CD1c-positive myeloid dendritic cell (primary cell): ENCODE measurements around the gene NCLN.
"Not testable (repeated sequence)": the region's sequence is repeated elsewhere in the genome, so short reads cannot be mapped to it uniquely, and the experiment has no call there.

ENCODE experiments used
- DNase-seq: peaks from one replicate; pipeline ENCODE4 v3.0.0-alpha.2; 2016; ENCODE audit errors: extremely low spot score

NCLN gene

DNA sequence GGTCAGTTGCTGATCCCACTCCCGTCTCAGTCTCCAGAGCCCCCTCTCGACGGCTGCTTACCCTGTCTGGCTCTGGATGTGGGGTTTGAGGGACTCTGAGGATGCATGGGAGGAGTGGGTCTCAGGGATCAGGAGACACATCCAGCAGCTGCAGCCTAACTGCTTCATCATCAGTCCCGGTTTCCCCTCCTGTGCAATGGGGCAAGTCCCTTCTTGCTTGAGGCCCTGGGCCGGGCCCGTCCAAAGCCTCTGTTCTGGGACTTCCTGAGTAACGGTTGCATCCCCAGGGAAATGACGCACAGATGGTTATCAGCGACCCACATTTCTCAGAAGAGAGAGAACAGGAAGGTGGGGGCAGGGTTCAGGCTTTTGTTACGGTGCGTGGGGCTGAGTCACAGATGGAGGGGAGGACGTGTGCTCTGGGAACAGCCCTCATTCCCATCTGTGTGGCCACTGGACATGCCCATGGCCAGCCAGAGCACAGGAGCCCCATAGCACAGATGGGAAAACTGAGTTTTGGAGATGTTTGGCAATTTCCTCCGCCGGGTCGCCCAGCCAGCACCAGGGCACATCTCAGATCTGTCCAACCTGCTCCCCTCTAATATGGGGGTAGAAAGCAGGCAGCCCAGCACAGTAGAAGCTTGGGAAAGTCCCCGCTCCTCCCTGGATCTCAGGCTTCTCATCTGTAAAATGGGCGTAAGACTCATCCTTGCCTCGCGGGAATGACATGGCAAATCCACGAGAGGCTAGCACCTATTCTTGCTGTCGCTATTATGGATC is 30.6 kb upstream of the NCLN start:
- peak; percentile 92 for DNase-seq

DNA sequence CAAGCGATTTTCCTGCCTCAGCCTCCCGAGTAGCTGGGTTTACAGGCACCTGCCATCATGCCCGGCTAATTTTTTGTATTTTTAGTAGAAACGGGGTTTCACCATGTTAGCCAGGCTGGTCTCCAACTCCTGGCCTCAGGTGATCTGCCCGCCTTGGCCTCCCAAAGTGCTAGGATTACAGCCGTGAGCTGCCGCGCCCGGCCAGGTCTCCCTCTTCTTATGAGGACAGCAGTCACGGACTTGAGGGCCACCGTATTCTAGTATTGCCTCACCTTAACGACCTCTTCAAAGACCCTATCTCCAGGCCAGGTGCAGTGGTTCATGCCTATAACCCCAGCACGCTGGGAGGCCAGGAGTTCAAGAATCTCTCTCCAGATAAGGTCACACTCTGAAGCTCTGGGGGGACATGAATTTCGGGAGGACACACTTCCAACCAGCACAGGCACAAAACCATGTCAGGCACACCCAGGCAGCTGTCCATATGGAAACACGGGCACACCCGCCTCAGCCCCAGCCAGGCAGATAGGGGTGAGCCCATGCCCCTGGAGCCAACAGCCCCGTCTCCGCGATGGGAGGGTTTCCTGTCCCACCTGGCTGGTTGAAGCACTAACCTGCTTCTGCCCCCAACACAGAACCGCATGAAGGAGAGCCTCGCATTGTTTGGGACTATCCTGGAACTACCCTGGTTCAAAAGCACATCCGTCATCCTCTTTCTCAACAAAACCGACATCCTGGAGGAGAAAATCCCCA is 28.5 kb upstream of the NCLN start:
- DNase-seq = no peak

GRCh38 chr19:3159565-3159964 is 26.2 kb upstream of the NCLN start:
- no peak for DNase-seq

- DNase-seq = no peak
Observed at GRCh38 chr19:3160219-3160618, 25.5 kb upstream of the NCLN start.

DNA sequence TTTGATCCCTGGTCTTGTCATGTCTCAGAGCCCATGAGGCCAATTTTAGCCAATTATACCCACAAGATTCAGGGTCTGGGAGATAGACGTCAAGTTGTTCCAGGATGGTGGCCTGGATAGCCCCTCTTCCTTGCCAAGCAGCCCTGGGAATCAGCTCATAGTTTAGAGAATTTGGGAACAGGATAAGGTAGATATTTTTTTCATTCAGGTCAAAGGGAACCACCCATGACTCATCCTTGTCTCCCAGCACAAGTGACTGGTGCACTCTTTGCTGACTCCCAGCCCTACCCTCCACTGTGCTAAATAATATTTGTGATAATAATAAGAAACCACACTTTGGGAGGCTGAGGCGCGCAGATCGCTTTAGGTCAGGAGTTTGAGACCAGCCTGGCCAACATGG is 24.3 kb upstream of the NCLN start:
- no peak for DNase-seq

GRCh38 chr19:3162418-3163229 is 23.1 kb upstream of the NCLN start:
- DNase-seq = peak; percentile 62

DNA sequence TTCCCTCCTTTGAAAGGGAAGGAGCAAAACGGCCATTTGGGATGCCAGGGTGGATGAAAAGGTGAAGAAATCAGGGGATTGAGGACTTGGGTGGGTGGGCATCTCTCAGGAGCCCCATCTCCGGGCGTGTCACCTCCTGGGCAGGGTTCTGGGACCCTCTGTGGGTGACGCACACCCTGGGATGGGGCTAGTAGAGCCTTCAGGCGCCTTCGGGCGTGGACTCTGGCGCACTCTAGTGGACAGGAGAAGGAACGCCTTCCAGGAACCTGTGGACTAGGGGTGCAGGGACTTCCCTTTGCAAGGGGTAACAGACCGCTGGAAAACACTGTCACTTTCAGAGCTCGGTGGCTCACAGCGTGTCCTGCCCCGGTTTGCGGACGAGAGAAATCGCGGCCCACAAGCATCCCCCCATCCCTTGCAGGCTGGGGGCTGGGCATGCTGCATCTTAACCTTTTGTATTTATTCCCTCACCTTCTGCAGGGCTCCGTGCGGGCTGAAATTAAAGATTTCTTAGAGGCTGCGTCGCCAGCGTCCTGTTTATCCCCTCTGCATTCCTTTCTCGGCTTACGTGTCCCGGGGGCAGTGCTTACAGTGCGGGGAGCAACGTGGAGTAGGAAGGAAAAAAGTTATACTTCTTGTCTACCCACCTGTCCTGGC is 22.4 kb upstream of the NCLN start:
- peak; percentile 77 for DNase-seq

DNA sequence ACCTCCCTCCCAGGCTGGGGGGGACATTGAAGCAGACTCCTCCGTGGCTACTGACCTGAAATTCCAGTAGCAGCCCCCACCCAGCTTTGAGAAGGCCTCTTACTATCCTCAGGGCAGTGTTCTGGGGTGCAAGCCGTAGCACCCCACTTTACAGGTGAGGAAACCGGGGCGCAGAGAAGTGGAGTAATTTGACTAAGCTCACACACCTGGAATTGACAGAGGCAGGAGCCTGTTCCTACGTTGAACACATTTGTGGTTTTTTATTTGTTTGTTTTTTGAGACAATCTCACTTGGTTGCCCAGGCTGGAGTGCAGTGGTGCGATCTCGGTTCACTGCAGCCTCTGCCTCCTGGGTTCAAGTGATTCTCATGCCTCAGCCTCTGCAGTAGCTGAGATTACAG is 21.8 kb upstream of the NCLN start:
- DNase-seq = no peak

DNA sequence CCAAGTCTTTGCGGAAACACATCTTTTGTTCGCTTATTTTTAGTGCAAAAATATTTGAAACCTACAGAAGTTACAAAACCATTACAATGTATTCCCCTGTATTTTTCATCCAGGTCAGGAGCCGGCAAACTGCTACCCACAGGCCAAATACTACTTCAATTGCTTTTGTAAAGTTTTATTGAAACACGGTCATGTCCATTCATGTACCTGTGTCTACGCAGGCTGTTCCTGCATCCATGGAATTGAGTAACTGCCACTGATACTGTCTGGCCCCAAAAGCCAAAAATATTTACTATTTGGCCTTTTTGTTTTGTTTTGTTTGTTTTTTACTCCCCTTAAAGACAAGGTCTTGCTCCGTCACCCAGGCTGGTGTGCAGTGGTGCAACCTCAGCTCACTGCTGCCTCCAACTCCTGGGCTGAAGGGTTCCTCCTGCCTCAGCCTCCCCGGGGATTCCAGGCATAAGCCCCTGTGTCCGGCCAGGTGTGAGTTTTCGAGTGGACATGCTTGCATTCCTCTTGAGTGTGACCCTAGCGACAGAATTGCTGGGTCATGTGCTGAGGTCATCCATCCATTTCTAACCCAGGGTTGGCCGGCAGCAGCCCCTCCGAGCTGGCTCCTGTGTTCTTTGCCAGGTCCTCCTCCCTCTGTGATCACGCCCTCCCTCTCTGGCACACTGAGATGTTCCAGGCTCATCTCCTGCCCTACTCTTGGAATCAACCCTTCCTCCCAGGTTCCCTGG is 18.0 kb upstream of the NCLN start:
- no peak for DNase-seq

GRCh38 chr19:3171894-3172672 is 13.6 kb upstream of the NCLN start:
- DNase-seq = no peak

GRCh38 chr19:3172673-3173000 is 13.1 kb upstream of the NCLN start:
- not testable (repeated sequence) for DNase-seq

DNA sequence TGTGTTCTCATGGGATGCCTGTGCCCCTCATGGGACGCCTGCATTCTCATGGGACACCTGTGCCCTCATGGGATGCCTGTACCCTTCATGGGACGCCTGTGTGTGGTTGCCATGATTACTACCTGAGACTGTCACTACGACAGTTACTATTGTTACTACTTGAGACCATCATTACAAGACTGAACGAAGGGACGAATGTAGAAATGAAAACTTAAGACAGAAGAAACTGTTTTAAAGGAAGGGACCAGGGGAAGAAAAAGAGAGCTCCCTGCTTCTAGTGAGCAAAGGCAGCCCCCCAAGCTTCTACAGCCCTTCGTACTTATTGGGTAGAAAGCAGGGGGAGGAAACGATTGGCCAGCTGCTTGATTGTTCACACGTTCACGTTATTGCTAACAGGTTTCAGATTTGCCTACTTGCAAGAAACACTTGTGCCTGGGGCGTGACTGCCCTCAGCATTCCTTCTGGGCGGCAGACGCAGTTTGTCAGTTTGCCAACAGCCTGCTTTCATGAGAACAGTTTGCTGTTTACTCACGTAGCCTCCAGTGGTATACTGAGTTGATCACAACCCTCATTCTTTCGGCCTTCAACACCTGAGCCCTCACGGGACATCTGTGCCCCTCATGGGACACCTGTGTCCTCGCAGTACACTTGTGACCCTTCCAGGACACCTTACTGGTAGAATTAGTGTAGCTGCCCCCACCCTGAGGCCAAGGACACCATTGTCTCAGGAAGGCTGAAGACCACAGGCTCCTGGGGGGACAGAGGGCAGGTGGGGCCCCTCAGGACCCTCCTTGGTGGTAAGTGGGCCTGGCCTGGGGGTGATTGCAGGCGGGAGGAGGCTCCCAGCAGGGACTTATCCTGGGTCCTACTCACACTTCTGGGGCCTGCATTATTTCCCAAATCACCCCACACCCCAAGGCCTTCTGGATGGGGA is 9.7 kb upstream of the NCLN start:
- no peak for DNase-seq

- peak; percentile 40 for DNase-seq
Observed at GRCh38 chr19:3176715-3177501, 8.8 kb upstream of the NCLN start.

DNA sequence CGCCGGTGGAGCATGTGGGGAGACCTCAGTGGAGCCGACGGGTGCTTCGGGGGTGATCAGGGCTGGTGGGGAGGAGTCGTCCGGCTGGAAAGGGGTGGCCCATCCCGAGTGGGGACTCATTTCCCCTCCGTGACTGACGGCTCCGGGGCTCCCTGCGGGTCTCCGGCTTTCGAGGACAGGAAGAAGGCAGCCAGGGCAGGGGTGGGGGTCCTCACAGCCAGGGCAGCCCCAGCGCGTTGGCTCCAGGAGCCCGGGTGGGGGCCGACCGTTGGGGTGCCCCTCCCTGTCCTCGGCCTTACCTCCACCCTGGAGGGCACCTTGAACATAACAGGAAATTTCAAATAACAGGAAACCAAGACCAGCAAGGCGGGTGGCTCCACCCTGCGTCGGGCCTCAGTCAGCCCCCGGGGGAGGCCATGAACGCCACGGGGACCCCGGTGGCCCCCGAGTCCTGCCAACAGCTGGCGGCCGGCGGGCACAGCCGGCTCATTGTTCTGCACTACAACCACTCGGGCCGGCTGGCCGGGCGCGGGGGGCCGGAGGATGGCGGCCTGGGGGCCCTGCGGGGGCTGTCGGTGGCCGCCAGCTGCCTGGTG is 7.3 kb upstream of the NCLN start, which contains the start of gene S1PR4:
S1PR4 (plus strand) TSS at position 393 of the 596 bp plus-strand sequence; CDS start at position 417, 24 bp downstream.
- DNase-seq = peak; percentile 55

- DNase-seq = peak; percentile 55
Observed at GRCh38 chr19:3178973-3179738, 6.6 kb upstream of the NCLN start.

- peak; percentile 44 for DNase-seq
Observed at GRCh38 chr19:3179739-3180293, 5.9 kb upstream of the NCLN start.
